Esophagus squamous epithelium (tissue), 5 donors: ENCODE data around the gene SLC1A2. TPM values are rescaled to one million over a fixed set of nuclear protein-coding genes. Genes with fewer than 3 reads are reported as not detected.

Source experiments
- DNase-seq: peaks from one replicate; lab custom pipeline; 2025; lab: John Stamatoyannopoulos, UW
- H3K27ac ChIP-seq, 4 donors: fragments of 200-600 bp; sonication (generic); one replicate each; pipeline ENCODE4 v1.5.1; 2016 to 2019; ENCODE audit warnings: mild to moderate bottlenecking in 1 of 4
- H3K27me3 ChIP-seq, 4 donors: fragments of 200-600 bp; sonication (generic); 1 replicate in 3 of 4; 2 replicates in 1 of 4; pipeline versions ENCODE4 v1.5.1 to v1.6.0; 2017 to 2021; ENCODE audit warnings: antibody characterized with exemption in 1 of 4
- H3K36me3 ChIP-seq, 3 donors: fragments of 200-600 bp; sonication (generic); one replicate each; pipeline ENCODE4 v1.5.1; 2016 to 2019
- H3K4me1 ChIP-seq, 3 donors: fragments of 200-600 bp; sonication (generic); one replicate each; pipeline ENCODE4 v1.5.1; 2017 to 2019
- H3K4me3 ChIP-seq, 4 donors: fragments of 200-600 bp; sonication (generic); 1 replicate in 3 of 4; 2 replicates in 1 of 4; pipeline ENCODE4 v1.5.1; 2016 to 2019; ENCODE audit warnings: mild to moderate bottlenecking in 2 of 4, moderate library complexity in 1 of 4
- H3K9me3 ChIP-seq, 3 donors: fragments of 200-600 bp; sonication (generic); one replicate each; pipeline ENCODE4 v1.5.1; 2016 to 2019
- CTCF ChIP-seq, 6 experiments: fragments of 450-650 bp in 4 of 6; fragments of 200-600 bp in 2 of 6; sonication (generic) in 2 of 6; IDR thresholded peaks; one replicate each; pipeline ENCODE4 v1.5.1; 2016 to 2019; ENCODE audit warnings: antibody characterized with exemption in 6 of 6, mild to moderate bottlenecking in 4 of 6, moderate library complexity in 4 of 6
- POLR2A ChIP-seq, 4 donors: fragments of 450-650 bp; IDR thresholded peaks; one replicate each; pipeline ENCODE4 v1.6.1; 2017; ENCODE audit warnings: antibody characterized with exemption in 4 of 4, mild to moderate bottlenecking in 4 of 4, moderate library complexity in 3 of 4
- WGBS, 2 donors: methylation state at CpG; one replicate each; pipeline ENCODE4 v1.1.5; 2018; 5-methylcytosine and 5-hydroxymethylcytosine counted together
- intact Hi-C: fragments of 100-400 bp; cut with DNase I; formaldehyde crosslinking; loops from one replicate; pipeline ENCODE4 v1.15.0; 2022
- total RNA-seq, 4 donors: library from RNA; depleted of rRNA; stranded (reverse); fragments of >200 nt; gene quantifications; one replicate each; pipeline ENCODE4 v1.1.0, GENCODE V29; 2016
- donor health status: DM: yes; HTN: yes; CAD: no.

SLC1A2 gene
- total RNA-seq, 4 donors from 2014 or later: 0.04 to 0.61 (median 0.19) TPM; not detected in 1

DNA sequence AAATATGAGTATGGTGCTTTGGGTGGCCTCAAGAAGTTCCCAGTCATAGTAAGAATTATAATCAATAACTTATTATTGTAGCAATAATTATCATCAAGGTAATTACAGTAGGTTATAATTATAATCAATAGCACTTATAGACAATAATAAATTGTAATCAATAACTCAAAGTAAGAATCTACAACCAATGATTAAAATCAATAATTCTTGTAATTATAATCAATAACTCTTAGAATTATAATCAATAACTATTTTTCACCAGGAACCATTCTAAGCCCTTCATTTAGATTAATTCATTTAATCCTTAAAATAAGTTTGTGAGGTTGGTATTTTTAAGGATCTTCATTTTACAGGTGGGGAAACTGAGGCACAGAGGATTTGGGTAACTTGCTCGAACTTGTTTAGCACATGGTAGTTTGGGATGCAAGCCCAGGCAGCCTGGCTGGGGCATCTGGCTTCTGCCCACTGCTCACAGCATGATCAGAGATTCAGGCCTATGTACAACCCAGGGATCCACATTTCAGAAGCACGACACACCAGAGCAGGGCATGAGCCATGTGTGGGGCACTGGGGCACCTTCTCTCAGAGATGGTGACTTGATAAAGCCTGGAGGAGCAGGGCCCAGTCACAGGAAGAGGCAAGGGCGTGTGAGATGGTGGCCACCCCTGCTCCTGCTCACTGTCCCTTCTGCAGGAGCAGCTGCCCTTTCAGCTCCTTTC, 46.6 kb downstream of the SLC1A2 start:
- Histone ChIP-seq H3K9me3 (no peaks in the 10 kb centered on the region), H3K27me3 (no peaks in the 10 kb centered on the region), H3K4me1 (no peaks in the 10 kb centered on the region), H3K4me3 (no peak overlapping the region), H3K36me3 (no peaks in the 10 kb centered on the region), H3K27ac (no peak overlapping the region)
- 63 to 76% methylated on average over 1 to 3 of the region's 3 CpGs for WGBS, 2 donors
- no peak for DNase-seq
- TF ChIP-seq CTCF (IDR thresholded peaks at IDR 0.05): no peak
- no peak for TF ChIP-seq POLR2A (IDR thresholded peaks at IDR 0.05)
- intact Hi-C loops: no loop called here

DNA sequence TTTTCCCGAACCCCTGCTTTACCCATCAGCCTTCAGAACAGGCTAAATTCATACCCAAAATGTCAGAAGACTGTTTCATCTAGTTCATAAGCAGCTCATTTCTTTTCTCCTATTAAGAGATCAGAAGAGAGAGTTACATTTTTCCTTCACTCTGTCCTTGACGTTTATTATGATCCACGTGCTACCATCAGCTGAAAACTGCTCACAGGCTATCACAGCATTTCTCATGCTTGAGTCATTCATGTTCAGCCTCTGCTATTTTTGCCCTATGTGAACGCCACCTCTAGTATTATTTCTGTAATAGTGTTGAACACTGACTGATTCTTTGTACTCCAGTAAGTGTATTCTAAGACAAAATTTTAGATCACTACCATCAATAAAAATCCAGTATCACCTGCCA, 51.9 kb downstream of the SLC1A2 start:
- DNase-seq: no peak
- TF ChIP-seq CTCF (IDR thresholded peaks at IDR 0.05) (no peak), POLR2A (IDR thresholded peaks at IDR 0.05) (no peak)
- Histone ChIP-seq H3K4me3 (no peak overlapping the region), H3K27me3 (no peaks in the 10 kb centered on the region), H3K4me1 (peaks cover 15 to 24% (median 19%) of the 10 kb centered on the region in 3 donors), H3K9me3 (no peaks in the 10 kb centered on the region), H3K27ac (peak overlapping the region in 1 of 4 donors; percentile 11), H3K36me3 (no peaks in the 10 kb centered on the region)
- 65 to 66% methylated on average over 4 of the region's 4 CpGs for whole genome bisulfite sequencing, 2 donors
- intact Hi-C loops: no loop called here

DNA sequence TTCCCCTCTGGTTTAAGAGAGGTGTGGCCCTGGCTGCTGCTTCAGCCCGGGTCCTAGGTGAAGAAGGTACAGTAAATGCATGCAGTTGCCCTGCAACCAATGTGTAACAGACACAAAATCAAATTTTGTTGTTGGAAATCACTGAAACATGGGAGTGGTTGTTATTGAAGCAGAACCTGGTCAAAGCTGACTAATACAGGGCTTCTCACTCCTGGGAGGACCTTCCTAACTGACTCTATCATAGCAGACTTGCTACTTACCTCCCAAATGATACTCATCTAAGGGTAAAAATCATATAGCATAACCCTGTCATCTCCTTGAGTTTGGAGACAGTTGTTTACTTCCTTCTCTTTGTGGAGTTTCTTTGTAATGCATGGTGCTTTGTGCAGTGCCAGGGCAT, 52.6 kb downstream of the SLC1A2 start:
- WGBS, 2 donors: 42 to 78% methylated on average over 1 of the region's 1 CpG

GRCh38 chr11:35365961-35366360, 53.4 kb downstream of the SLC1A2 start:
- Histone ChIP-seq H3K9me3 (no peaks in the 10 kb centered on the region), H3K27ac (no peak overlapping the region), H3K4me1 (peaks cover 15 to 24% (median 21%) of the 10 kb centered on the region in 3 donors), H3K36me3 (no peaks in the 10 kb centered on the region), H3K4me3 (no peak overlapping the region), H3K27me3 (no peaks in the 10 kb centered on the region)
- DNase-seq: no peak
- intact Hi-C loops: no loop called here
- TF ChIP-seq CTCF (IDR thresholded peaks at IDR 0.05) (no peak), POLR2A (IDR thresholded peaks at IDR 0.05) (no peak)
- WGBS, 2 donors: 83 to 88% methylated on average over 4 of the region's 4 CpGs

More for the DNA sequence above, 52.6 kb downstream of the SLC1A2 start:
- DNase-seq: no peak
- Histone ChIP-seq H3K36me3 (no peaks in the 10 kb centered on the region), H3K4me3 (no peak overlapping the region), H3K9me3 (no peaks in the 10 kb centered on the region), H3K4me1 (peaks cover 15 to 24% (median 21%) of the 10 kb centered on the region in 3 donors), H3K27me3 (no peaks in the 10 kb centered on the region), H3K27ac (peak overlapping the region in 1 of 4 donors; percentile 11)
- intact Hi-C loops: no loop called here
- no peak for TF ChIP-seq CTCF (IDR thresholded peaks at IDR 0.05)
- TF ChIP-seq POLR2A (IDR thresholded peaks at IDR 0.05): no peak

DNA sequence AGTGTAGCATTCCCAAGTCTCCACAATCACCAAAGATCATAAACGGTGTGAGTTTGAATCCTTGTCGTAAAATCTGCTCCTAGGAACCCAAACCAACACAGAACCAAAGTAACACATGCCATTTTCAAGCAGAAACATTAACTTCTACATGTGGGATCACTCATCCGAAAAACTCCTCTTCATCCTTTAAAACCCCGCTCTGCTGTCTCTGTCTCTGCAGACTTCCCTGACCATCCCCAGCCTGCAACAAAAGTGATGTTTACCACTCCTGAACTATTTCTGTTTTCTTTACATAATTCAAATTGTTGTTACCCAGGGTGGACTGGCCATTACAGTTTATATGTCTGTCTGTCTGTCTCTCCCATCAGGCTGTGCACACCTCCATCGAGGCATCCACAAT, 54.0 kb downstream of the SLC1A2 start:
- no peak for TF ChIP-seq POLR2A (IDR thresholded peaks at IDR 0.05)
- TF ChIP-seq CTCF (IDR thresholded peaks at IDR 0.05): no peak
- Histone ChIP-seq H3K4me3 (no peak overlapping the region), H3K4me1 (peaks cover 15 to 24% (median 21%) of the 10 kb centered on the region in 3 donors), H3K27me3 (no peaks in the 10 kb centered on the region), H3K27ac (peak overlapping the region in 1 of 4 donors; percentile 83), H3K9me3 (no peaks in the 10 kb centered on the region), H3K36me3 (no peaks in the 10 kb centered on the region)
- no peak for DNase-seq
- intact Hi-C loops: no loop called here
- WGBS, 2 donors: 82 to 90% methylated on average over 5 of the region's 5 CpGs
